Stomach (tissue), 4 donors: Measurements from ENCODE around the gene UFSP1.

Source experiments
- CTCF ChIP-seq, 7 experiments: fragments of 450-650 bp in 4 of 7; fragments of 200-600 bp in 3 of 7; sonication (generic) in 3 of 7; IDR thresholded peaks; one replicate each; pipeline ENCODE4 v1.5.1; 2016 to 2019; ENCODE audit warnings: antibody characterized with exemption in 7 of 7, control low read depth in 2 of 7, mild to moderate bottlenecking in 1 of 7
- EP300 ChIP-seq: sonication (generic); formaldehyde crosslinking; IDR thresholded peaks from one replicate; pipeline ENCODE4 v1.6.1; 2017; ENCODE audit warnings: antibody characterized with exemption
- POLR2A ChIP-seq, 4 donors: fragments of 450-650 bp; IDR thresholded peaks; one replicate each; pipeline ENCODE4 v1.6.1; 2016; ENCODE audit warnings: antibody characterized with exemption in 4 of 4, control low read depth in 2 of 4, mild to moderate bottlenecking in 1 of 4, moderate library complexity in 1 of 4

- TF ChIP-seq POLR2A (IDR thresholded peaks at IDR 0.05) (no peak), CTCF (IDR thresholded peaks at IDR 0.05) (no peak), EP300 (no peak)
Measured at GRCh38 chr7:100884736-100885439, 4.6 kb downstream of the UFSP1 start.
